H1 (cell line): ENCODE data around the gene DLX4. TPM values are rescaled to one million over a fixed set of nuclear protein-coding genes. Genes with fewer than 3 reads are reported as not detected.

Experiments
- BCL11A ChIP-seq, 2 experiments: IDR thresholded peaks; one replicate each; pipeline ENCODE4 v1.6.1; 2011; ENCODE audit warnings: low read depth in 2 of 2, low read length in 2 of 2, mild to moderate bottlenecking in 2 of 2
- BRCA1 ChIP-seq: IDR thresholded peaks from 2 replicates; pipeline ENCODE4 v1.6.1; 2012; ENCODE audit warnings: low read depth, low read length, improper control_type of control experiment
- FOSL1 ChIP-seq: IDR thresholded peaks from 2 replicates; pipeline ENCODE4 v1.6.1; 2011; ENCODE audit warnings: mild to moderate bottlenecking, low read depth, low read length, moderate library complexity; ENCODE audit not compliant: insufficient read depth
- NANOG ChIP-seq: IDR thresholded peaks from 2 replicates; pipeline ENCODE4 v1.6.1; 2011; ENCODE audit warnings: low read length, low read depth, mild to moderate bottlenecking, inconsistent platforms; ENCODE audit not compliant: insufficient read depth, poor library complexity, severe bottlenecking
- SIX5 ChIP-seq: IDR thresholded peaks from 2 replicates; pipeline ENCODE4 v1.6.1; 2011; ENCODE audit warnings: mild to moderate bottlenecking, low read depth, low read length
- TBP ChIP-seq: IDR thresholded peaks from 2 replicates; pipeline ENCODE4 v1.6.1; 2011; ENCODE audit warnings: low read depth, low read length, improper control_type of control experiment
- polyA plus RNA-seq, 7 experiments: library from polyadenylated mRNA; depleted of rRNA in 3 of 7; stranded (reverse) in 5 of 7; unstranded in 2 of 7; fragments of >200 nt in 5 of 7; fragments of 200-250 nt in 2 of 7; gene quantifications; 1 replicate in 5 of 7; 2 replicates in 1 of 7; 4 replicates in 1 of 7; pipeline versions ENCODE4 v1.2.1 to v1.2.3, GENCODE V29; 2011 to 2013; ENCODE audit warnings: missing spikeins in 2 of 7, mixed read lengths in 2 of 7
- total RNA-seq: library from RNA; stranded (reverse); fragmentation: NEBNext Ultra II Directional; extraction: Animal tissue kit (Norgen Biotek cat#: 25700); gene quantifications from 2 replicates; pipeline ENCODE4 v1.2.1, GENCODE V29; 2021

Gene DLX4
- total and polyA plus RNA-seq, 2 of the 8 experiments (the other 6 are each of a cell fraction or from before 2014, with no cell fraction given), result 0.67 to 0.80 TPM

- no peak for TF ChIP-seq TBP
- TF ChIP-seq SIX5, result no peak
- no peak for TF ChIP-seq BCL11A (IDR thresholded peaks at IDR 0.05; ENCODE audit: low read depth in 2 of 2, low read length in 2 of 2)
- no peak for TF ChIP-seq BRCA1
- TF ChIP-seq NANOG, result no peak
- TF ChIP-seq FOSL1, result no peak
Observed at GRCh38 chr17:49941427-49941826, 27.6 kb upstream of the DLX4 start (continued).
